Immature natural killer cell (primary cell): ENCODE data around the gene IFNA16. TPM values are rescaled to one million over a fixed set of nuclear protein-coding genes. Genes with fewer than 3 reads are reported as not detected.
"Not testable (repeated sequence)": the region's sequence is repeated elsewhere in the genome, so short reads cannot be mapped to it uniquely, and the experiment has no call there.

Experiments
- DNase-seq, 3 donors: peaks; one replicate each; pipeline ENCODE4 v3.0.0; 2022; ENCODE audit warnings: mixed read lengths in 1 of 3
- H3K27ac Mint-ChIP-seq, 6 donors: one replicate each; pipeline ENCODE4 v1.8.0; 2020; ENCODE audit warnings: mixed read lengths in 6 of 6, mild to moderate bottlenecking in 5 of 6, inconsistent platforms in 4 of 6, moderate library complexity in 3 of 6
- H3K27me3 Mint-ChIP-seq, 3 donors: one replicate each; pipeline ENCODE4 v1.8.0; 2020 to 2021; ENCODE audit warnings: low read depth in 3 of 3, mild to moderate bottlenecking in 3 of 3, mixed read lengths in 3 of 3, moderate library complexity in 3 of 3, inconsistent platforms in 1 of 3
- H3K36me3 Mint-ChIP-seq, 3 donors: one replicate each; pipeline ENCODE4 v1.8.0; 2020; ENCODE audit warnings: mixed read lengths in 3 of 3, inconsistent platforms in 2 of 3, mild to moderate bottlenecking in 2 of 3
- H3K4me1 Mint-ChIP-seq, 2 donors: one replicate each; pipeline ENCODE4 v1.8.0; 2020; ENCODE audit warnings: inconsistent platforms in 2 of 2, mild to moderate bottlenecking in 2 of 2, mixed read lengths in 2 of 2, moderate library complexity in 1 of 2
- H3K4me3 Mint-ChIP-seq, 5 donors: one replicate each; pipeline ENCODE4 v1.8.0; 2020; ENCODE audit warnings: mild to moderate bottlenecking in 5 of 5, mixed read lengths in 5 of 5, inconsistent platforms in 3 of 5, moderate library complexity in 3 of 5
- H3K9me3 Mint-ChIP-seq, 6 donors: one replicate each; pipeline ENCODE4 v1.8.0; 2020; ENCODE audit warnings: mild to moderate bottlenecking in 6 of 6, mixed read lengths in 6 of 6, inconsistent platforms in 4 of 6, moderate library complexity in 3 of 6
- polyA plus RNA-seq, 3 donors: library from polyadenylated mRNA; unstranded; fragments of 300-500 nt; fragmentation: Illumina TruSeq; gene quantifications; one replicate each; pipeline ENCODE4 v1.2.3, GENCODE V29; 2021

The IFNA16 gene
- not detected for polyA plus RNA-seq

- not testable (repeated sequence) for H3K4me3 Mint-ChIP-seq, DNase-seq, H3K27ac Mint-ChIP-seq, H3K9me3 Mint-ChIP-seq, H3K36me3 Mint-ChIP-seq, H3K4me1 Mint-ChIP-seq
- H3K27me3 Mint-ChIP-seq: peaks cover 5 to 17% (median 6%) of the 10 kb centered on the region in 3 donors
These were observed at the start of gene IFNA16 for GRCh38 chr9:21217211-21217610. Gene IFNA16 (minus strand): TSS chr9:21217311. CDS start chr9:21217305, 6 bp downstream.

- DNase-seq: no peak
- Mint-ChIP-seq H3K9me3 (no peaks in the 10 kb centered on the region), H3K4me3 (no peak overlapping the region), H3K27ac (no peak overlapping the region), H3K4me1 (no peaks in the 10 kb centered on the region), H3K36me3 (no peaks in the 10 kb centered on the region), H3K27me3 (peaks cover 3 to 6% (median 5%) of the 10 kb centered on the region in 3 donors)
These were observed 48.5 kb upstream of the IFNA16 start for GRCh38 chr9:21265421-21266189.

GRCh38 chr9:21255538-21256212, 38.6 kb upstream of the IFNA16 start:
- Mint-ChIP-seq H3K9me3 (no peaks in the 10 kb centered on the region), H3K27me3 (peaks cover 0 to 12% (median 3%) of the 10 kb centered on the region in 3 donors), H3K36me3 (no peaks in the 10 kb centered on the region), H3K27ac (peak overlapping the region; percentile 5 to 86 (median 44)), H3K4me3 (peak overlapping the region; percentile 47 to 74 (median 54)), H3K4me1 (peaks cover 23 to 35% of the 10 kb centered on the region in 2 donors)
- DNase-seq: peak; percentile 27 to 55 (median 44)

GRCh38 chr9:21252721-21253547, 35.8 kb upstream of the IFNA16 start:
- Mint-ChIP-seq H3K27me3 (peaks cover 0 to 11% (median 3%) of the 10 kb centered on the region in 3 donors), H3K36me3 (no peaks in the 10 kb centered on the region), H3K27ac (peak overlapping the region in 2 of 6 donors; percentile 53 to 55), H3K9me3 (no peaks in the 10 kb centered on the region), H3K4me3 (peak overlapping the region in 2 of 5 donors; percentile 15 to 56), H3K4me1 (peaks cover 23 to 35% of the 10 kb centered on the region in 2 donors)
- peak; percentile 20 to 30 (median 24) for DNase-seq

- Mint-ChIP-seq H3K36me3 (no peaks in the 10 kb centered on the region), H3K9me3 (no peaks in the 10 kb centered on the region), H3K27me3 (peaks cover 0 to 11% (median 0%) of the 10 kb centered on the region in 3 donors), H3K4me1 (peaks cover 23 to 33% of the 10 kb centered on the region in 2 donors), H3K4me3 (no peak overlapping the region), H3K27ac (no peak overlapping the region)
- no peak for DNase-seq
These were observed 34.5 kb upstream of the IFNA16 start for GRCh38 chr9:21251638-21252037.

GRCh38 chr9:21251190-21251589, 34.1 kb upstream of the IFNA16 start:
- Mint-ChIP-seq H3K4me1 (peaks cover 20 to 28% of the 10 kb centered on the region in 2 donors), H3K36me3 (no peaks in the 10 kb centered on the region), H3K27ac (no peak overlapping the region)

GRCh38 chr9:21244836-21245235, 27.7 kb upstream of the IFNA16 start:
- H3K27ac Mint-ChIP-seq: no peak overlapping the region
- no peaks in the 10 kb centered on the region for H3K36me3 Mint-ChIP-seq
- no peak overlapping the region for H3K4me3 Mint-ChIP-seq
- no peak for DNase-seq
- no peaks in the 10 kb centered on the region for H3K9me3 Mint-ChIP-seq
- peaks cover 0 to 17% (median 2%) of the 10 kb centered on the region in 3 donors for H3K27me3 Mint-ChIP-seq
- peaks cover 0 to 2% of the 10 kb centered on the region in 2 donors for H3K4me1 Mint-ChIP-seq

More at GRCh38 chr9:21251190-21251589, 34.1 kb upstream of the IFNA16 start:
- no peak for DNase-seq
- Mint-ChIP-seq H3K27me3 (peaks cover 0 to 11% (median 0%) of the 10 kb centered on the region in 3 donors), H3K4me3 (no peak overlapping the region), H3K9me3 (no peaks in the 10 kb centered on the region)

- Mint-ChIP-seq H3K36me3 (no peaks in the 10 kb centered on the region), H3K4me1 (peaks cover 6 to 13% of the 10 kb centered on the region in 2 donors), H3K27ac (no peak within 1 kb of the TSS), H3K4me3 (no peak within 1 kb of the TSS), H3K9me3 (no peaks in the 10 kb centered on the region), H3K27me3 (peaks cover 0 to 16% (median 3%) of the 10 kb centered on the region in 3 donors)
- DNase-seq: no peak
These were observed 22.8 kb upstream of the IFNA16 start, which contains the start of gene IFNA14 for GRCh38 chr9:21239911-21240310. Gene IFNA14 (minus strand): TSS chr9:21240005. CDS start chr9:21239935, 70 bp downstream.

- peaks cover 1 to 12% (median 4%) of the 10 kb centered on the region in 3 donors for H3K27me3 Mint-ChIP-seq
- not testable (repeated sequence) for H3K27ac Mint-ChIP-seq, H3K4me3 Mint-ChIP-seq, H3K9me3 Mint-ChIP-seq, H3K36me3 Mint-ChIP-seq, DNase-seq
- H3K4me1 Mint-ChIP-seq: peaks cover 4 to 13% of the 10 kb centered on the region in 2 donors
These were observed 19.2 kb upstream of the IFNA16 start for GRCh38 chr9:21236360-21236714.

GRCh38 chr9:21235468-21236359, 18.6 kb upstream of the IFNA16 start:
- H3K27me3 Mint-ChIP-seq: peaks cover 1 to 12% (median 4%) of the 10 kb centered on the region in 3 donors
- peak overlapping the region in 2 of 5 donors; percentile 11 to 33 for H3K4me3 Mint-ChIP-seq
- H3K27ac Mint-ChIP-seq, H3K36me3 Mint-ChIP-seq, H3K9me3 Mint-ChIP-seq: not testable (repeated sequence)
- H3K4me1 Mint-ChIP-seq: peaks cover 4 to 13% of the 10 kb centered on the region in 2 donors
- peak; percentile 30 to 37 (median 34) for DNase-seq

- Mint-ChIP-seq H3K27ac (no peak overlapping the region), H3K27me3 (peaks cover 1 to 12% (median 4%) of the 10 kb centered on the region in 3 donors), H3K36me3 (no peaks in the 10 kb centered on the region), H3K4me3 (no peak overlapping the region), H3K4me1 (peaks cover 4 to 13% of the 10 kb centered on the region in 2 donors), H3K9me3 (no peaks in the 10 kb centered on the region)
- no peak for DNase-seq
These were observed 17.1 kb upstream of the IFNA16 start for GRCh38 chr9:21234153-21234687.

- Mint-ChIP-seq H3K4me1 (peaks cover 4 to 13% of the 10 kb centered on the region in 2 donors), H3K36me3 (no peaks in the 10 kb centered on the region), H3K27ac (no peak overlapping the region), H3K9me3 (no peaks in the 10 kb centered on the region), H3K4me3 (no peak overlapping the region), H3K27me3 (peaks cover 1 to 8% (median 3%) of the 10 kb centered on the region in 3 donors)
- no peak for DNase-seq
These were observed 16.1 kb upstream of the IFNA16 start for GRCh38 chr9:21233258-21233657.
